ENCODE results near the gene CHST15.

GRCh38 chr10:123999956-124000615 lies 93.3 kb downstream of the CHST15 start:
- TF ChIP-seq EP300 (IDR thresholded peaks at IDR 0.05): no peak
- no peak for TF ChIP-seq POLR2A (IDR thresholded peaks at IDR 0.05)

Measured in ovary (tissue), 1 donor.